Nephron (organoid): ENCODE results near the gene MEGF8.

ENCODE experiments used
- H3K27ac Mint-ChIP-seq, 3 experiments: 2 replicates each; pipeline ENCODE4 v1.8.0; 2020; ENCODE audit warnings: mixed read lengths in 3 of 3, mild to moderate bottlenecking in 2 of 3, moderate library complexity in 1 of 3
- H3K27me3 Mint-ChIP-seq: 2 replicates; pipeline ENCODE4 v1.8.0; 2021; ENCODE audit warnings: low read depth, mild to moderate bottlenecking, moderate library complexity, mixed read lengths
- H3K36me3 Mint-ChIP-seq: 2 replicates; pipeline ENCODE4 v1.8.0; 2020; ENCODE audit warnings: low read depth, mixed read lengths
- H3K4me1 Mint-ChIP-seq: 2 replicates; pipeline ENCODE4 v1.8.0; 2020; ENCODE audit warnings: mixed read lengths
- H3K4me3 Mint-ChIP-seq, 3 experiments: 2 replicates each; pipeline ENCODE4 v1.8.0; 2020; ENCODE audit warnings: mild to moderate bottlenecking in 3 of 3, mixed read lengths in 3 of 3, moderate library complexity in 2 of 3
- H3K9me3 Mint-ChIP-seq: 2 replicates; pipeline ENCODE4 v1.8.0; 2020; ENCODE audit warnings: mixed read lengths
- TF ChIP-seq, protein P1 (sequence below), 3 experiments: fragments of 200-600 bp; sonication (generic); IDR thresholded peaks; one replicate each; pipeline ENCODE4 v1.5.0; 2021; ENCODE audit warnings: antibody characterized with exemption in 3 of 3; ENCODE audit not compliant: unreplicated experiment in 3 of 3

Gene MEGF8

DNA sequence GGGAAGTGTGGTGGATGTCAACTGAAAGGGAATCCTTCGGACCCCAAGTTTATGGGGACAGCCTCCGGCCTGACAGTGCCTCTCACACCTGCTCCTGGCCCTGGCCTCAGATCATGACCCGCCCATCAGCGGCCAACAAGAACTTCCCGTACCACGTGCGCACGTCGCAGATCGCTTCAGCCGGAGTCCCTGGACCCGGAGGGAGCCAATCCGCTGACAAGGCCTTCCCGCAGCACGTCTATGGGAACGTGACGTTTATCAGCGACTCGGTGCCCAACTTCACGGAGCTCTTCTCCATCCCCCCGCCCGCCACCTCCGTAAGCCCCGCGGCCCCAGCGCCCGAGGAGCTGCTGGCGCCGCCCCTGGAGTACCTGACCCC, 2.0 kb upstream of the MEGF8 start:
- TF ChIP-seq, protein P1, sequence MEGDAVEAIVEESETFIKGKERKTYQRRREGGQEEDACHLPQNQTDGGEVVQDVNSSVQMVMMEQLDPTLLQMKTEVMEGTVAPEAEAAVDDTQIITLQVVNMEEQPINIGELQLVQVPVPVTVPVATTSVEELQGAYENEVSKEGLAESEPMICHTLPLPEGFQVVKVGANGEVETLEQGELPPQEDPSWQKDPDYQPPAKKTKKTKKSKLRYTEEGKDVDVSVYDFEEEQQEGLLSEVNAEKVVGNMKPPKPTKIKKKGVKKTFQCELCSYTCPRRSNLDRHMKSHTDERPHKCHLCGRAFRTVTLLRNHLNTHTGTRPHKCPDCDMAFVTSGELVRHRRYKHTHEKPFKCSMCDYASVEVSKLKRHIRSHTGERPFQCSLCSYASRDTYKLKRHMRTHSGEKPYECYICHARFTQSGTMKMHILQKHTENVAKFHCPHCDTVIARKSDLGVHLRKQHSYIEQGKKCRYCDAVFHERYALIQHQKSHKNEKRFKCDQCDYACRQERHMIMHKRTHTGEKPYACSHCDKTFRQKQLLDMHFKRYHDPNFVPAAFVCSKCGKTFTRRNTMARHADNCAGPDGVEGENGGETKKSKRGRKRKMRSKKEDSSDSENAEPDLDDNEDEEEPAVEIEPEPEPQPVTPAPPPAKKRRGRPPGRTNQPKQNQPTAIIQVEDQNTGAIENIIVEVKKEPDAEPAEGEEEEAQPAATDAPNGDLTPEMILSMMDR (IDR thresholded peaks at IDR 0.05; ENCODE audit: unreplicated experiment in 3 of 3), result no peak
- Mint-ChIP-seq H3K4me1 (peaks cover 26% of the 10 kb centered on the region), H3K4me3 (peak overlapping the region; percentile 47 to 58 (median 49)), H3K27ac (no peak overlapping the region), H3K36me3 (no peaks in the 10 kb centered on the region), H3K27me3 (peaks cover 56% of the 10 kb centered on the region), H3K9me3 (peaks cover 4% of the 10 kb centered on the region)

DNA sequence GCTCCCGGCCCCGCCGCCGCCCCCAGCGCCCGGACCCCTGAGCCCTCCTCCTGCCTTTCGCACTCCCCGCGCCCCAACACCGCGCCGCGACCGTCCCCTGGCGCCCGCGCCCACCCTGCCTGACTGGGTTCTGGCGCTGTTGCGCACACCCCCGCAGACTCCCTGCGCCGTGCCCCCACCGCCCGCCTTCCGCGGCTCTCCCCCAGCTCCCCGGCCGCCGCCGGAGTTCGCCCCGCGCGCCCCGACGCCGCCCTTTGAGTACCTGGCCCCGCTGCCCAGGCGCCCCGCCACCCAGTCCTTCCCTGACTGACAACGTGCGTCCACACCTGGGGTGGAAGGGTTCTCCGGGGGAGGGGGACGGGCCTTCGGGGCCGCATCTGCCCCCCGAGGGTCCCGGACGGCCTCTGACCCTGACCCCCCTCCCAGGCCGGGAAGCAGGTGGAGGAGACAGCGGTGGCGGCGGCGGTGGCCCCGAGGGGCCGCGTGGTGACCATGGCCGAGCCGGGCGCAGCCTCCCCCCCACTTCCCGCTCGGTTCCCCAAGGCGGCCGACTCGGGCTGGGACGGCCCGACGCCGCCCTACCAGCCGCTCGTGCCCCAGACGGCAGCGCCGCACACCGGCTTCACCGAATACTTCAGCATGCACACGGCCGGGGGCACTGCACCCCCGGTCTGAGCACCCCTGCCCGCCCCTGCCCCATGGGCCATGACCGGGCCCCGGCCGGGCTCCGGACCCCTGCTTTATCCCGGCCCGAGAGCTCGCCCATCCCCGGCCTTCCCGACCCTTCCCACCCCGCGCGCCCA, 1.4 kb upstream of the MEGF8 start:
- Mint-ChIP-seq H3K9me3 (peaks cover 4% of the 10 kb centered on the region), H3K4me3 (no peak overlapping the region), H3K27me3 (peaks cover 56% of the 10 kb centered on the region), H3K36me3 (no peaks in the 10 kb centered on the region), H3K4me1 (peaks cover 32% of the 10 kb centered on the region), H3K27ac (no peak overlapping the region)
- TF ChIP-seq, protein P1 (IDR thresholded peaks at IDR 0.05; ENCODE audit: unreplicated experiment in 3 of 3), result no peak

DNA sequence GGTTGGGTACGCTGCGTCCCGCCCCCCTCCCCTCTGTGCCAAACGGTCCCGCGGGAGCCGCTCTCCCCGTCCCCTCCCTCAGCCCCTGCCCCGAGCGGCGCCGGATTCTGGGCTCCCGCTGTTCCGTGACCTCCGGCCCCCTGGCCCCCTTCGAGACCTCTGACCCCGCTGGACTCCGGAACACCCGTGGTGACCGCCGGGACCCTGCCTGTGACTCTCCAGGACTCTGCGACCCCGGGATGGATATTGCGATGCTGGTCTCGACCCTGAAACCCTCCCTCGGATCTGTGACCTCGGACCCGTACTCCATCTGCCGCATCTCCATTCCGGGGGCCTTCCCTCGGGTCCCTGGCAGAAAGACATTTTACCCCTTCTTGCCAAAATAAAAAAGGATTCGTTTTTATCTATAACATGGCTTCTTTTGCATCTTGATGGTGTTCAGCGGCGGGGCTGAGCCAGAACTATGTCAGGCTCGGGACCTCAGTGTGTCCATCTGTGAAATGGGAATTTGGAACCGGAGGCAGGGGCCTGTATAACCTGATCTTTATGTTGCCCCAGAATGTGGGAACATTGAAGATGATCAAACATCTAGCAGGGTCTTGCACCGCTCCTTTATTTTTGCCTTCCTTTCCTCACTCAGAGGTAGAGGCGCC, 654 bp upstream of the MEGF8 start:
- Mint-ChIP-seq H3K4me1 (peaks cover 37% of the 10 kb centered on the region), H3K36me3 (no peaks in the 10 kb centered on the region), H3K27me3 (peaks cover 54% of the 10 kb centered on the region), H3K27ac (peak overlapping the region in 1 of 3 experiments; percentile 2), H3K9me3 (peaks cover 4% of the 10 kb centered on the region), H3K4me3 (peak overlapping the region; percentile 84 to 95 (median 94))
- TF ChIP-seq, protein P1 (IDR thresholded peaks at IDR 0.05; ENCODE audit: unreplicated experiment in 3 of 3), result peak in 2 of 3 experiments; percentile 78 to 93

DNA sequence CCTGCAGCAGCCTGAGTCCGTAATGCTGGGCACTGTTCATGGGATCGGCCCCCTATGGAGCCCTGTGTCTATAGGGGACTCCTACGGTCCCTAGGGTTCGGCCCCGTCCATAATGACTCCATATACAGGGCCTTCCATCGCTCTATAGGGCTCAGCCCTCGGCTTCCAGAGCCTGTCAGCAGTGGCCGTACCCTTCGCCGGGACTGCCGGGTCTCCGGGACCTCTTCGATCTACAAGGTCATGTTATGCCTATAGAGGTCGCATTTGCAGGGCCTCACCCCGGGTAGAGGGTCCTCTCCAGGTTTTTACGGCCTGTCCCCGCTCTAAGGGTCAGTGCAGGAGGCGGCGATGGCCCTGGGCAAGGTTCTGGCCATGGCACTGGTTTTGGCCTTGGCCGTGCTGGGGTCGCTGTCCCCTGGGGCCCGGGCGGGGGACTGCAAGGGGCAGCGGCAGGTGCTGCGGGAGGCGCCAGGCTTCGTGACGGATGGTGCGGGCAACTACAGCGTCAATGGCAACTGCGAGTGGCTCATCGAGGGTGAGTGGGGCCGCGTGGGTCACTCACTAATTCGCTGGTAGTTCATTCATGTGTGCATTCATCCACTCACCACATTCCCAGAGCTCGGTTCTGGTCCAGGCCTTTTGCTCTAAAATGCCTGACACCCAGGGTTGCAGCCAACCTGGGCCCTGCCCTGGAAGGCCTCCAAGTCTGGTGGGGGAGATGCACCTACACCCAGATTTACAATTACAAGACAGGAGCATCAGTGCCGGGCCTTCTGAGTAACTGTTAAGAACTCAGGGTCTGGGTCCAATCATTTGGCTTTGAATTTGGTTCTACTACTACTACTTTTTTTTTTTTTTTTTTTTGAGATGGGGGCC, 699 bp downstream of the MEGF8 start:
- Mint-ChIP-seq H3K27me3 (peaks cover 40% of the 10 kb centered on the region), H3K36me3 (no peaks in the 10 kb centered on the region), H3K4me1 (peaks cover 46% of the 10 kb centered on the region), H3K27ac (peak overlapping the region in 1 of 3 experiments; percentile 51), H3K9me3 (peaks cover 4% of the 10 kb centered on the region), H3K4me3 (peak overlapping the region; percentile 84 to 95 (median 94))
- TF ChIP-seq, protein P1 (IDR thresholded peaks at IDR 0.05; ENCODE audit: unreplicated experiment in 3 of 3), result no peak

DNA sequence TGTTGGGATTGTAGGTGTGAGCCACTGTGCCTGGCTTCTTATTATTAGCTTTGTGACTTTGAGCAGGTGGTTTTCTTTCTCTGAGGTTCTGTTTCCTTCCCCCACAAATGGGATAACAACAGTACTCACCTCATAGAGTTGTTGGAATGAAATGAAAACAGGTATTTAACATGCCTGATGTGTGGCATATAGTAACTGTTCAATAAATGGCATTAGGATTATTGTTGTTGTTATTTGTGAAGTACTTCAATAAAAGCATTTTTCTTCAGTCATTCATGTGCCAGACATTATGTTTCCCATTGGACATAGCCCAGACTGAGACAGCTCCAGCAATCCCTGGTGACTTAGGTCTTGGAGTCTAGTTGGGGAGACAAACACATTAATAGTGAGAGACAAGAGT, 1.5 kb downstream of the MEGF8 start:
- Mint-ChIP-seq H3K9me3 (peaks cover 4% of the 10 kb centered on the region), H3K36me3 (no peaks in the 10 kb centered on the region), H3K27ac (peak overlapping the region in 1 of 3 experiments; percentile 13), H3K4me3 (peak overlapping the region; percentile 84 to 95 (median 94)), H3K27me3 (peaks cover 32% of the 10 kb centered on the region), H3K4me1 (peaks cover 46% of the 10 kb centered on the region)
- TF ChIP-seq, protein P1 (IDR thresholded peaks at IDR 0.05; ENCODE audit: unreplicated experiment in 3 of 3), result no peak
